Right atrium auricular region (tissue), 2 donors: ENCODE results near the gene PERM1. TPM values are rescaled to one million over a fixed set of nuclear protein-coding genes. Genes with fewer than 3 reads are reported as not detected.
"Not testable (repeated sequence)": the region's sequence is repeated elsewhere in the genome, so short reads cannot be mapped to it uniquely, and the experiment has no call there.

Experiments
- DNase-seq: peaks from one replicate; pipeline ENCODE4 v3.0.0-alpha.2; 2019; ENCODE audit warnings: low spot score
- H3K27ac ChIP-seq, 2 donors: fragments of 200-600 bp; sonication (generic); 1 replicate in 1 of 2; 2 replicates in 1 of 2; pipeline ENCODE4 v1.5.1; 2016 to 2019
- H3K27me3 ChIP-seq, 2 donors: fragments of 200-600 bp; sonication (generic); one replicate each; pipeline versions ENCODE4 v1.5.1 to v1.6.0; 2017 to 2019
- H3K36me3 ChIP-seq: fragments of 200-600 bp; sonication (generic); one replicate; pipeline ENCODE4 v1.5.1; 2016
- H3K4me1 ChIP-seq, 2 donors: fragments of 200-600 bp; sonication (generic); one replicate each; pipeline versions ENCODE4 v1.5.1 to v1.6.0; 2017 to 2019
- H3K4me3 ChIP-seq, 2 donors: fragments of 200-600 bp; sonication (generic); 1 replicate in 1 of 2; 2 replicates in 1 of 2; pipeline ENCODE4 v1.5.1; 2017 to 2019; ENCODE audit warnings: mild to moderate bottlenecking in 1 of 2, moderate library complexity in 1 of 2
- H3K9me3 ChIP-seq, 2 donors: fragments of 200-600 bp; sonication (generic); one replicate each; pipeline ENCODE4 v1.5.1; 2019
- CTCF ChIP-seq, 2 donors: fragments of 200-600 bp; sonication (generic); IDR thresholded peaks; one replicate each; pipeline ENCODE4 v1.5.1; 2019; ENCODE audit warnings: antibody characterized with exemption in 2 of 2
- total RNA-seq, 2 donors: library from RNA; depleted of rRNA; stranded (reverse); fragments of >200 nt; gene quantifications; one replicate each; pipeline ENCODE4 v1.1.0, GENCODE V29; 2016

The PERM1 gene
- total RNA-seq, 2 donors from 2014 or later: 22.0 to 61.8 TPM

GRCh38 chr1:979744-980072, 2.2 kb downstream of the PERM1 start:
- H3K9me3 ChIP-seq: no peaks in the 10 kb centered on the region
- peak overlapping the region; percentile 91 to 93 for H3K27ac ChIP-seq
- peak overlapping the region in 1 of 2 donors; percentile 34 for H3K4me3 ChIP-seq
- DNase-seq: no peak
- H3K27me3 ChIP-seq: no peaks in the 10 kb centered on the region
- peaks cover 0 to 55% of the 10 kb centered on the region in 2 donors for H3K4me1 ChIP-seq
- peaks cover 15% of the 10 kb centered on the region for H3K36me3 ChIP-seq
- no peak for TF ChIP-seq CTCF (IDR thresholded peaks at IDR 0.05)

DNA sequence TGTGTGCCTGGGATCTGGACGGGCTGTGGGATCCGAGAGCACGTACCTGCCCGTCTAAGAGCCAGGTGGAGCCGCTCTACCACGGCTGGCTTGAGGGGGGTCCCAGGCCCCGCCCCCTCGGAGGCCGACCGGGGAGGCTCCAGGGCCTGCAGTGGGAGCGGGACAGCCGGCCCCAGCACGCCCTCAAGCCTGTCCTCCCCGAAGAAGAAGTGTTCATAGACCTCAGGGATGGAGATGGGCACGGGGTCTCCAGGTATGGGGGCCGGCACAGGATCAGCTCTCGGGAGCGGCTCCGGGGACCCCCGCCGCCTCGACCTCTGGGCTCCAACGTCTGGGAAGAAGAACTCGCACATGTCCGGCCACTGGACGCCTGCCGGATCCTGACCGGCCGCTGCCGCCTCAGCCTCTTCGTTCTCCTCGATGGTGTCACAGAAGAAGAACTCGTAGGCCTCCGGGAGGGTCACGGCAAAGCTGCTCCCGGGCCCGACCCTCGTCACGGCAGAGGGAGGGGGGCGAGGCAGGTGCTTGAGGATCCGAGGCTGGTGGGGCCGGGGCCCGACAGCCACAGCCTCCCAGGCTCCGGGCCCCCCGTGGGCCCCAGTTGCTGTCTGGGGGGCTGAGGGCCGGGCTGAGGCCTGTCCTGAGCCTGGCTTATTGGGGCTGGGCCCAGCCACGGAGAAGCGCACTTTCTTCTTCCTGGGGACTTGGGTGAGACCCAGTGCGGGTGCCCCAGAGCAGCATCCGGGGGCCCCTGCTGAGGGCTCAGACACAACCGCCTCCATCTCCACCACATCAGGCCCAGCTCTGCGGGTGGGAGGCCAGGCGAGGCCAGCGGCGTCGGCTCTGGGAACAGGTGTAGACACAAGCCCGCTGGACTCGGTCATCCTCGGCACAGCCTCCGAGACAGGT, 2.8 kb downstream of the PERM1 start:
- peak overlapping the region; percentile 91 to 93 for H3K27ac ChIP-seq
- no peak for TF ChIP-seq CTCF (IDR thresholded peaks at IDR 0.05)
- no peaks in the 10 kb centered on the region for H3K27me3 ChIP-seq
- peaks cover 0 to 53% of the 10 kb centered on the region in 2 donors for H3K4me1 ChIP-seq
- DNase-seq: no peak
- peak overlapping the region; percentile 7 to 34 for H3K4me3 ChIP-seq
- peaks cover 15% of the 10 kb centered on the region for H3K36me3 ChIP-seq
- no peaks in the 10 kb centered on the region for H3K9me3 ChIP-seq

DNA sequence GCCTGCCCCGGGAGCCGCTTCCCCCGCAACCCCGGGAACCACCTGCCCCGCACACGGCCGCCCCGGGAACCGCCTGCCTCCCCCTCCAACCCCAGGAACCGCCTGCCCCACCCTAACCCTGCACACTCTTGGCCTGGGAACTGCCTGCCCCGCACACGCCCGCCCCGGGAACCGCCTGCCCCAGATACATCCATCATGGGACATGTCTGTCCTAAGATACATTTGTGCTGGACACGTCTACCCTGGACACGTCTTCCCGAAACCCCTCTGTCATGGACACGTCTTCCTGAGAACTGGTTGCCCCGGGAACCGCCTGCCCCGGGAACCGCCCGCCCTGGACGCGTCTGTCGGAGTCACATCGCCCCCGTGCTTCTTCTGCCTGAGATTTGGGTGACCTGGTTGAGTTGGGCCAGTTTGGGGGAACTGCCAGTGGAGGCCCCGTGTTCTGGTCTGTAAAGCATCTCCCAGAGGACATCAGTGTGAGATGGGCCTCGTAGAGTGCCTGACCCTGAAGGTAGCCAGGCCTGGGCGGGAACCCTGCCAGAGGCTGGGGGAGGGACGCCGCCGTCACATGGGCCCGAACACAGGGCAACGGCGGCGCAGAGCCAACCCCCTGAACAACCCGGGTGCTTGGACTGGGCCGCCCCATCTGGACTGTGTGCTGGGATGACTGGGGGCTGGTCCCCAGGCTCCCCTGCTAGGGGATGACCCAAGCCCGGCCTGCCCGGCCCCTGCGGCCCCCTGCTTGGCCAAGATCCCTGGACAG, 3.6 kb downstream of the PERM1 start:
- Histone ChIP-seq H3K36me3 (peaks cover 15% of the 10 kb centered on the region), H3K27me3 (no peaks in the 10 kb centered on the region), H3K27ac (peak overlapping the region; percentile 53 to 91), H3K9me3 (no peaks in the 10 kb centered on the region), H3K4me3 (peak overlapping the region; percentile 7 to 34), H3K4me1 (peaks cover 0 to 48% of the 10 kb centered on the region in 2 donors)
- DNase-seq: no peak
- no peak for TF ChIP-seq CTCF (IDR thresholded peaks at IDR 0.05)

DNA sequence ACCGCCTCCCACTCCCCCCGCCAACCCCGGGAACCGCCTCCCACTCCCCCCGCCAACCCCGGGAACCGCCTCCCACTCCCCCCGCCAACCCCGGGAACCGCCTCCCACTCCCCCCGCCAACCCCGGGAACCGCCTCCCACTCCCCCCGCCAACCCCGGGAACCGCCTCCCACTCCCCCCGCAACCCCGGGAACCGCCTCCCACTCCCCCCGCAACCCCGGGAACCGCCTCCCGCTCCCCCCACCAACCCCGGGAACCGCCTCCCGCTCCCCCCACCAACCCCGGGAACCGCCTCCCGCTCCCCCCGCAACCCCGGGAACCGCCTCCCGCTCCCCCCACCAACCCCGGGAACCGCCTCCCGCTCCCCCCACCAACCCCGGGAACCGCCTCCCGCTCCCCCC, 5.1 kb downstream of the PERM1 start:
- DNase-seq, H3K4me3 ChIP-seq, H3K9me3 ChIP-seq, H3K27ac ChIP-seq, H3K27me3 ChIP-seq: not testable (repeated sequence)
- H3K36me3 ChIP-seq: peaks cover 15% of the 10 kb centered on the region
- H3K4me1 ChIP-seq: peaks cover 0 to 41% of the 10 kb centered on the region in 2 donors

GRCh38 chr1:975896-976683, 5.8 kb downstream of the PERM1 start:
- Histone ChIP-seq H3K27ac (peak overlapping the region; percentile 5 to 52), H3K4me1 (peaks cover 0 to 38% of the 10 kb centered on the region in 2 donors), H3K27me3 (peaks cover 0 to 3% of the 10 kb centered on the region in 2 donors), H3K4me3 (peak overlapping the region in 1 of 2 donors; percentile 29), H3K36me3 (peaks cover 15% of the 10 kb centered on the region), H3K9me3 (no peaks in the 10 kb centered on the region)
- TF ChIP-seq CTCF (IDR thresholded peaks at IDR 0.05): peak; percentile 28 to 59
- DNase-seq: no peak
